HG03103 (cell line): ENCODE results near the gene SLC44A3.

Source experiments
- ATAC-seq: cut with Tn5 transposase; IDR thresholded peaks from one replicate; pipeline ENCODE4 v1.9.1; 2021; ENCODE audit warnings: low read depth; ENCODE audit not compliant: unreplicated experiment

Gene SLC44A3, protein sequence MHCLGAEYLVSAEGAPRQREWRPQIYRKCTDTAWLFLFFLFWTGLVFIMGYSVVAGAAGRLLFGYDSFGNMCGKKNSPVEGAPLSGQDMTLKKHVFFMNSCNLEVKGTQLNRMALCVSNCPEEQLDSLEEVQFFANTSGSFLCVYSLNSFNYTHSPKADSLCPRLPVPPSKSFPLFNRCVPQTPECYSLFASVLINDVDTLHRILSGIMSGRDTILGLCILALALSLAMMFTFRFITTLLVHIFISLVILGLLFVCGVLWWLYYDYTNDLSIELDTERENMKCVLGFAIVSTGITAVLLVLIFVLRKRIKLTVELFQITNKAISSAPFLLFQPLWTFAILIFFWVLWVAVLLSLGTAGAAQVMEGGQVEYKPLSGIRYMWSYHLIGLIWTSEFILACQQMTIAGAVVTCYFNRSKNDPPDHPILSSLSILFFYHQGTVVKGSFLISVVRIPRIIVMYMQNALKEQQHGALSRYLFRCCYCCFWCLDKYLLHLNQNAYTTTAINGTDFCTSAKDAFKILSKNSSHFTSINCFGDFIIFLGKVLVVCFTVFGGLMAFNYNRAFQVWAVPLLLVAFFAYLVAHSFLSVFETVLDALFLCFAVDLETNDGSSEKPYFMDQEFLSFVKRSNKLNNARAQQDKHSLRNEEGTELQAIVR

DNA sequence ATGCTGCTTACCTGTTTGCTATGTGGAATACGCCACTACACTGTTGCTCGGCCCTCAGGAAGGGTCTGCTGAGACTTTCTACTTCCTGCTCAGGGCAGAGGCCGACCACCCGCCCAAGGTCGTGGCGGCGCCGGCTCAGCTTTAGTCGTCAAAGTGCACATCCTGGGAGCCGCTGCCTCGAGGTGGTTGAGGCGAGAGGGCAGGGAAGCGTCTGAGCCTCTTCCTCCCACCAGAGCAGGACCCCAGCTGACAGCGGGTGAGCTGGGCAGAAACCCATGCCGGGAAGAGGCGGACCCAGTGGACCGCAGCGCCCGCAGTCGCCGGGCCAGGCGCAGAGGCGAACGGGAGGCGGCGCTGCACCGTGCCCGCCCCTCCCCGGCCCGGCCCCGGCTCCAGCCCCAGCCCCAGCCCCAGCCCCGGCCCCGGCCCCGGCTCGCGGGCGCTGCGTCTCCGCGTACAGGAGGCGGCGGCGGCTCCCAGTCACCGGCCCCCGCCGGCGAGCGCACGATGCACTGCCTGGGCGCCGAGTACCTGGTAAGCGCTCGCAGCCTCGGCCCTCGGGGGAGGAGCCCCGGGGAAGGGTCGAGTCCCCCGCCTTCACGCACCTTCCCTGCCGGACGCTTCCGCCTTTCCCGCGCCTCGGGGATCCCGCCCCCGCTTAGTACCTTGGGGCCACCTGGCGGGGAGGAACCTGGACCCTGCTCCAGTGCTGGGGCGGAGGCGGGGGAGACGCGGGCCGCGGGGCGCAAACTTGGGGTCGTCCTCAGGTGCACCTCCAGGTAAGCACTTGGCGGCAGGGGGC is at the start of gene SLC44A3:
TSS of gene SLC44A3 (plus strand) at position 413 of the 802 bp plus-strand sequence. CDS start at position 508, 95 bp downstream.
- no peak for ATAC-seq

- ATAC-seq, result no peak
Measured at GRCh38 chr1:94772230-94772641, 47.9 kb upstream of the SLC44A3 start.

DNA sequence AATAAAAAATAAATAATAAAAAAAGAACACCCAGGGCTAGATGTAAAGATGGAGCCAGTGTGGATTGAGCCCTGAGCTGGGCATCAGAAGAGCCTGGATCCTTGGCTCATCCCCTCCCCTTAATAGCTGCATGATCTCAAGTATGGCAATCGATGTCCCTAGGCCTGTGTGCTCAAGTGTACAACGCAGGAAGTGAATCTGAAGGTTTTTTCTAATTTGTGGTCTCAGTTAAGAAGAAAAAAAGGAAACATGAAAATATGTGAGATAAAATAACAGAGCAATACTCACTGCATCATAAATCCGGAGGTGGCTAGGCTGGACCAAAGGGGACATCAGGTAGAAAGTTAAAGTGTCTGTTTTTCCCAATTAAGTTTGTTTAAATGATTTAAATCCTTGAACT is 47.3 kb upstream of the SLC44A3 start:
- peak; percentile 59 for ATAC-seq

DNA sequence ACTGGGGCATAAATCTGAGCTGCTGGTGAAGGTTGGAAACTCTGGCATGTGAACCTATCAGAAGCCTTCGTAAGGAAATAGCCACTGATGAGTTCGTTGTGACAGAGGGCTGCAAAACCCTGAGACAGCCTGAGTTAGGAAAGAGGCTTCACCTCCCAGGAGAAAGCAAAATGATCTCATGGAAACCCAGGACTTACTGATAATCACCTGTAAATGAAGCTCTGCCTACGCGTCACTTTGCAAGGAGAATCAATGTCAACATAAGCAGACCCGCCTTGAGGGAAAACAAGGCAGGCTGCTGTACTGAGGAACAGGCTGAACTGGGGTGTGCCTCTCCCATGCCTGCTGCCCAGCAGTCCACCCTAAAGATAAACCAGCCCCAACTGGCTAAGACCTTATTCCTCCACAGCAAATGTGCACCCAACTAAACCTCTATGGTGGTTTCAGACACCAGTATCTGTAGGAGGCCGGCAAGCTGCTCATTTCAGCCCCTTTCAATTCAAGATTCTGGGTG is 46.8 kb upstream of the SLC44A3 start:
- ATAC-seq, result no peak

DNA sequence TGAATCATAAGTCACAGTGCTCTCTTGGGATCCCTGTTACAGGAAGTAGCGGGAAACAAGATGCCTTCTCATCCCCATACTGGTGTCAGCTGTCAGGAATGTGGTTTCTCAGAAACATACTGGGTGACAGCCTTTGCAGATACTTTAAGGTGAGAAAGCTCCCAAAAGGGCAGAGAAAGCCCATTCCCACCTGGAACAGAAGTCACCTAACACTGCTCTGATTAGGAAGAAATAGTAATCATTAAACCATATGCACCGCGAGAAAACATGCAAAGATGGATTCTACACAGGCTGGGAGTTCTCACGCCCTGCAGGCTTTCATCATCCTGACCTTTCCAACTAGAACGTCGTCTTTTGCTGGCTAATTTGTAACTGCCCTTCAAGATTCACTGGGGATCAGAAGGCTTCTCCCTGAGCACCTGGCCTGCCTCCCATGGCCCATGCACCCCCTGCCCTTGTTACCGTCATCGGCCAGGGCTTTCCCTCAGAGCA is 46.2 kb upstream of the SLC44A3 start:
- no peak for ATAC-seq

DNA sequence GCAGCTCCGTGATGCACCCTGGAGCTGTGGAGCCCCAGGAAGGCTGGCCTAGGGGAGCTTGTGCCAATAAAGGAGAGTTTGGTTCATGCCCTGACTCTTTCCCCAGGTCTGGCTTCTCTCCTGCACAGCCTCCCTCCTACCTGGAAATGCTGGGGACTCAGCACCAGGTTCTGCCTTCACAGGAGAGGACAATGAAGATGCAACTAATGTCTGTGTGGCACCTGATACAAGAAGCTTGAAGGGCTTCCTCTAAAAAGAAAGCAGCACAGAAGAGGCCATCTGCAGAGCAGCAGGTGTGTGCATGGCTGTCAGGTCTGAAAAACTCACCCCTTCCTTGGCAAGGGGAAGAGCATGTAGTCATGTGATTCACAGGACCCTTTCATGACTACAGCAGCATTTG is 43.7 kb upstream of the SLC44A3 start:
- ATAC-seq, result no peak

GRCh38 chr1:94777281-94777680 is 42.9 kb upstream of the SLC44A3 start:
- ATAC-seq, result no peak

DNA sequence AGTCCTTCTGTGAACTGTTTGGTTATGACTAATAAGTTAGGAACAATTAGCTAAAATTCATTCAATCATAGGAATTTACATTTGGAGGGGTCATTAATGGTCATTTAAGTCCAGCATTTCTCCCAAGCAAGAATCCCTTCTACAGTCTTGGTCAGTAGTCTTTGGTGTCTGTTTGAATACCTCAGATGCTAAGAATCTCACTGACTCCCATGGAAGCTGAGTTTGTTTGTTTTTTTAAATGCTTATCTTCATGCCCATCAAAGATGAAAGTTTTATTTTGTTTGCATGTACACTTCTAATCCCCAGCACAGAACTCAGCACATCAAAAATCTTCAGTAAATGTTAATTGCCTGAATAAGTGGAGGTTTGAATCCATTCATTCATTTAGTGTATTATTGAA is 41.3 kb upstream of the SLC44A3 start:
- no peak for ATAC-seq

GRCh38 chr1:94783342-94784189 is 36.6 kb upstream of the SLC44A3 start:
- no peak for ATAC-seq

DNA sequence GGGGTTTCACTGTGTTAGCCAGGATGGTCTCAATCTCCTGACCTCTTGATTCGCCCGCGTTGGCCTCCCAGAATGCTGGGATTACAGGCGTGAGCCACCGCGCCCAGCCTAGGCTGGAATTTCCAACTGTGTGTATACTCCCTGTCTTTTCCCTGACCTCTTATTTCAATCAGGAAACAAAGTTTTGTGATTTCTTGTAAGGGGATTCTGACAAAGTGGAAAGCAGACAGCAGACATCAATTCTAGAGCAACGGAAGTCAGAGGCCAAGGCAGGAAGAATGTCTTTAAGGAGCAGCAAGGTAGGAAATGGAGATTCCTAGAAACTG is 36.0 kb upstream of the SLC44A3 start:
- no peak for ATAC-seq

- ATAC-seq, result no peak
Measured at GRCh38 chr1:94787691-94788090, 32.5 kb upstream of the SLC44A3 start.

DNA sequence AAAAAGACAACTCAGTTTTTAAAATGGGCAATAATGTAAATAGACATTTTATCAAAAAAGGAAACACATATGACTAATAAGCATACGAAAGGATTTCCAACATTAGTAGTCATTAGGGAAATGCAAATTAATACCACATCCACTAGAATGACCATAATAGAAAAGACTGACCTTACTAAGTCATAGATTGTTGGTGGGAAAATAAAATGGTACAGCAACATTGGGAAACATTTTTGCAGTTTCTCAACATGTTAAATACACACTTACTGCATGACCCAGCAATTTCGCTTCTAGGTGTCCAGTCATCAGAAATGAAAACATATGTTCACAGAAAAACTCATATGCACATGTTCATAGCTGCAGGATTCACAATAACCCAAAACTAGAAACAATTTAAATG is 29.9 kb upstream of the SLC44A3 start:
- no peak for ATAC-seq

- ATAC-seq, result no peak
Measured at GRCh38 chr1:94790670-94791069, 29.5 kb upstream of the SLC44A3 start.

DNA sequence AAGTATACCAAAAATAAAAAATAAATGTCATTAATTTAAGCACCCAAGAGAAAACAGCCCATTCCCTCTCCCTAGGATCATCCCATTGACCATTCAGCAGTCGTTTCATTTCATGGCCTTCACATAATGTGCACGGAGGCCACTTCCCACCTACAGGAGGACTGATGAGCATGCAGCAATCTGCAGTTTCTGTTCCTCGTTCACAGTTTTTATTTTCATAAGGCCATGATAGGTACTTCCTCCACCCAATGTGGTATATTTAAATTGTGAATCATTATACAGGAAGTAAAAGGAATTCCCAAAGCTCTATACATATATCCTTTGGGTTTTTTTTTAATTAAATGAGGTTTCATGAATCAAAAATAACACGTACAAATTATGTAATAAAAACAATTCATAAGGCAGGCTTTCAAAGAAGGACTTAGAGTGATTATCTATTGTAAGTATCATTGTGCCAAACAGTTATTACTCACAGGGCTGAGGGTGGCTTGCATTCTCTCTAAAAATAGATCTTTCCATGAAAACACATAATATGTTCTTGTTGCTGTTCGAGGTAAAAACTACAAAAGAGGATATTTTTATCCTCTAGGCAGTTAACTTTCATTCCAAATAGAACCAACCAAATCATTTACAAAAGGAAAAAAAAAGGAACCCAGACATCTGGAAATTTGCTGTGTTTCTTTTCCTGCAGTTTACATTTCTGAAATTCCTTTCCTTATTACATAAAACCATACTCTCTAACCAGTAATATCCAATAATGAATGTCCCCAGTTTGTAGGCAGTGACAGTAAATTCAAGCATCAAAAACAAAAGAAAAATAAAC is 27.5 kb upstream of the SLC44A3 start:
- peak; percentile 99 for ATAC-seq

GRCh38 chr1:94793296-94793656 is 26.9 kb upstream of the SLC44A3 start:
- no peak for ATAC-seq

GRCh38 chr1:94795434-94795833 is 24.7 kb upstream of the SLC44A3 start:
- ATAC-seq, result no peak

- no peak for ATAC-seq
Measured at GRCh38 chr1:94796266-94796665, 23.9 kb upstream of the SLC44A3 start.

- no peak for ATAC-seq
Measured at GRCh38 chr1:94797291-94797690, 22.9 kb upstream of the SLC44A3 start.

DNA sequence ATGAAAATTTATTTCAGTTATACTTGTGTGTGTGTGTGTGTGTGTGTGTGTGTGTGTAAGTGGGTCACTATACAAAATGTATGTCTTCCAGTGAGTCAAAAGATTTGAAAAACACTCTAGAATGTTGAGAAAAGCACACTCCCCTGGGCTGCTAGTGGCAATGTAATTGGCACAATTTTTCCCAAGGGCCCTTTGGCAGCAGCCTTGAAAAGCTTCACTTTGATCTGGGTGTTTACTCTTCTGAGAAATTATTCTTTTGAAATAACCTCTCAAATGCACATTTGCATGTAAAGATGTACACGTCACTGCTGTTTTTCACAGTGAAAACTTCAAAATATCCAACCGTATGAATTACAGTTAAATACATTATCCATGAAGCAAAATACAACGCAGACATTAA is 22.1 kb upstream of the SLC44A3 start:
- no peak for ATAC-seq
